Testis (tissue), 2 donors: ENCODE data around the gene WEE1.

Experiments
- CTCF ChIP-seq, 3 experiments: fragments of 450-650 bp in 2 of 3; fragments of 200-600 bp in 1 of 3; sonication (generic) in 1 of 3; IDR thresholded peaks; one replicate each; pipeline ENCODE4 v1.5.1; 2016 to 2019; ENCODE audit warnings: antibody characterized with exemption in 3 of 3, mild to moderate bottlenecking in 2 of 3, moderate library complexity in 1 of 3
- POLR2A ChIP-seq: fragments of 450-650 bp; IDR thresholded peaks from one replicate; pipeline ENCODE4 v1.6.1; 2017; ENCODE audit warnings: antibody characterized with exemption, mild to moderate bottlenecking, moderate library complexity

- peak; percentile 31 to 70 (median 45) for TF ChIP-seq CTCF (IDR thresholded peaks at IDR 0.05)
- no peak for TF ChIP-seq POLR2A
These were observed 38.2 kb upstream of the WEE1 start for GRCh38 chr11:9535189-9535781.
